DOHH2 (cell line): Measurements from ENCODE around the gene MTOR.

Source experiments
- EZH2phosphoT487 ChIP-seq: fragments of 200-600 bp; sonication (generic); IDR thresholded peaks from 2 replicates; pipeline ENCODE4 v1.6.1; 2017; ENCODE audit warnings: borderline replicate concordance, mild to moderate bottlenecking, antibody characterized with exemption, low read length, moderate library complexity, mixed read lengths
- TF ChIP-seq, protein P1 (sequence below): fragments of 200-600 bp; sonication (generic); IDR thresholded peaks from one replicate; pipeline ENCODE4 v1.5.1; 2014; ENCODE audit warnings: antibody characterized with exemption, mild to moderate bottlenecking, low read depth, low read length; ENCODE audit not compliant: poor library complexity, severe bottlenecking

DNA sequence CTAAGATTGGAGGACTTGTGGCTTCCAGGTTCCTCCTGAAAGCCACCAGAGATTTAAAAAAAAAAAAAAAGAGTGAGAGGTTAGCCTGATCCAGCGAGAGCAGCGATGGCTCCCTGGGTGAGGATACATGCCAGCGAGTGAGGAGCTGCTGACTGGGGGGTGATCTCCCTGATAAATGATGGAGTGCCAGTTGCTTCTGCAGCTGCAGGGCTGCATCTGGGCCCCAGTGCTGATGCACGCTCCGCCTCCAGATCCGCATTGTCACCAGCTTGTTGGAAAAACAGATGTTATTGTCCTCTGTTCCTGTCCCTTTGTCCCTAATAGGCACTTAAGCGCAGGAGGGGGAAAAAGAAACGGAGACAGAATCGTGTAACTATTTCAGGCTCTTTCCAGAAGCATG is 39.2 kb upstream of the MTOR start:
- TF ChIP-seq, protein P1, sequence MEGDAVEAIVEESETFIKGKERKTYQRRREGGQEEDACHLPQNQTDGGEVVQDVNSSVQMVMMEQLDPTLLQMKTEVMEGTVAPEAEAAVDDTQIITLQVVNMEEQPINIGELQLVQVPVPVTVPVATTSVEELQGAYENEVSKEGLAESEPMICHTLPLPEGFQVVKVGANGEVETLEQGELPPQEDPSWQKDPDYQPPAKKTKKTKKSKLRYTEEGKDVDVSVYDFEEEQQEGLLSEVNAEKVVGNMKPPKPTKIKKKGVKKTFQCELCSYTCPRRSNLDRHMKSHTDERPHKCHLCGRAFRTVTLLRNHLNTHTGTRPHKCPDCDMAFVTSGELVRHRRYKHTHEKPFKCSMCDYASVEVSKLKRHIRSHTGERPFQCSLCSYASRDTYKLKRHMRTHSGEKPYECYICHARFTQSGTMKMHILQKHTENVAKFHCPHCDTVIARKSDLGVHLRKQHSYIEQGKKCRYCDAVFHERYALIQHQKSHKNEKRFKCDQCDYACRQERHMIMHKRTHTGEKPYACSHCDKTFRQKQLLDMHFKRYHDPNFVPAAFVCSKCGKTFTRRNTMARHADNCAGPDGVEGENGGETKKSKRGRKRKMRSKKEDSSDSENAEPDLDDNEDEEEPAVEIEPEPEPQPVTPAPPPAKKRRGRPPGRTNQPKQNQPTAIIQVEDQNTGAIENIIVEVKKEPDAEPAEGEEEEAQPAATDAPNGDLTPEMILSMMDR: no peak
- TF ChIP-seq EZH2phosphoT487: no peak
